Kidney tubule cell (primary cell): ENCODE data around the gene HMGCS2.

Experiments used
- DNase-seq: peaks from one replicate; pipeline ENCODE4 v3.0.0-alpha.2; 2018; ENCODE audit warnings: low spot score

The HMGCS2 gene

DNA sequence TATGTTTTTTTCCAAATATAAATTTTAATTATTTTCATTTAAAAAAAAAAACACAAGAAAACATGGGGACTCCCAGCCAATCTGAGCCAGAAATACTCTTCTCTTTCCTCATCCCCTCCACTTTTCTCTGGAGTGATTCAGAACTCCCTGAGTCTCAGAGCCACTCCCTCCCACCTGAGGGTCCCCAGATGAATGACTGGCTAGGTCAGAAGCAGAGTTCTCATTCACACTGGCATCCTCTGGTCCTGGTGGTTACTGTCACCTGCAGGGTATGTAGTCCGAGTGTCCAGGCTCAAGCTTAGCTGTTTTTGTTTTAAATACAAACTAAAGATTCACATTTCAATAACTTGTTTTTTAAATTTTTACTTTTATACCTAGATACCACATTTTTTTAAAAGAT is 6.3 kb downstream of the HMGCS2 start:
- no peak for DNase-seq

DNA sequence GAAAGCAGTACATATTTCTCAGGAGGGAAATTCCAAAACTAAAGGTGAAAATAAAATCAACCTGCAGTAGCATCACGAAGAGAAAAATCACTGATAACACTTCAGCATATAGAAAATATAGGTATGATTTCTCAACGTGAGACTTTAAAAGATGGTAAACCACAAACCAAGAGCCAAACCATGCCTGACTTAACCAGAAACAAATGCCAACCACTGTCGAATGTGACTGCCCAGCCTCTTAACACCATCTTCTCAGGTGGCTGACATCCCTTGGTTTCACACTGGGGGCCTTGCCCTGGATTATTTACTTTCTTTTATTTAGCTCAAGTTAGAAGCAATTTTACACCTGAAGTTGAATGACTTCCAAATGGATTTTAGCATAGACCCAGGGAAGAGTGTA is 10.1 kb downstream of the HMGCS2 start:
- no peak for DNase-seq

GRCh38 chr1:119752592-119752991 is 16.1 kb downstream of the HMGCS2 start:
- DNase-seq, result no peak

DNA sequence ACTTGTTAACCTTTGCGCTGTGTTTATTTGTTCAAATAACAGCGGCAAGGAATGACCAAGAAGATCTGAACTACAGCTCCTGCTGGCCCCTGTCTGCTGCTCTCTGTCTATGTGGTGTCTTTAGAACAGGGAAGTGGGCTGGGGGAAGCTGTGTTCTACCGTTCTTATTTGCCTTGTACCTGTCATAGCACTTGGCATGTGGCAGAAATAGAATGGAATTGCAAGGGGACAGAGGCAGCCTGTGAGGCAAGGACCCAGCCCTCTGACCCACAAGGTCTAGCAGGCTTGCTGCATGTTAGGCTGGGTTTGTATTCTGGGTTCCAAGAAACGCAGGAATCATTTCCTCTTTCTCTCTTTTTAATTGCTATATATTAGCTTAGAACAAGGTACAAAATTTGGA is 20.7 kb downstream of the HMGCS2 start:
- no peak for DNase-seq

DNA sequence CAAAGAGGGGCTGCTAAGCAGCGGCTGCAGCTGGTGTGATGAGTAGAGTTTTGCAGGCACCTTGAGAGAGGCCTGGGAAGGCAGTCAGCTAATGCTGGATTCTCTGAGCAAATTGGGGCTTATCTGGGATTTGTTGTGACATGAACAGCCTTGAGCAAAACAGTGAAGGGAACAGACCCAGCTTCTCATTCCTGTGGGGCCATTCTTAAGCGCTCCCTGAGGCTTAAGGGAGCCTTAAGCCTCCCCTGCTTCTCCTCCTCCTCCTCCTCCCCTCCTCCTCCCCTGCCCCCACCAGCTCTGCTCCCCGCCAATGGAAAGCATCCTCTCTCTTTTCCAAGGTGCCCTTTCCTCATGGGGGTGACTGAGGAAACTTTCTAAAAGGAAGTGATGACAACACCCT is 21.3 kb downstream of the HMGCS2 start:
- DNase-seq, result no peak

DNA sequence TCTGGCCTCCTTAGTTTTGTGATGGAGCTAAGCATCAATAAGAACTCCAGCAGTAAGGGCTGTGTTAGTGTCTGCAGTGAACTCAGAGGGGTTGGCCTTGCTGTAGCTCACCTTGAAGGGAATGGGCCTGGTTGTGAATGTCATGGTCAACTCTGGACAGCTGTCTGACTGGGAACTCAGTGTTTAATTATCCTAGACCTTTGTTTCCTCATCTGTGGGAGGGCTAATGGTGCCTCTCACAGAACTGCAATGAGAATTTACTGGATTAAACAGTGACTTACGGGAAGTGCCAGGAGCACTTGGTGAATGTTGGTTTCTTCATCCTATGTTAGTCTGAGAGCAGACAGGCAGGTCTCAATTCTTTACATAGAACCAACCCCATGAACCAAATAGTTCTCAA is 23.7 kb downstream of the HMGCS2 start:
- DNase-seq, result no peak

DNA sequence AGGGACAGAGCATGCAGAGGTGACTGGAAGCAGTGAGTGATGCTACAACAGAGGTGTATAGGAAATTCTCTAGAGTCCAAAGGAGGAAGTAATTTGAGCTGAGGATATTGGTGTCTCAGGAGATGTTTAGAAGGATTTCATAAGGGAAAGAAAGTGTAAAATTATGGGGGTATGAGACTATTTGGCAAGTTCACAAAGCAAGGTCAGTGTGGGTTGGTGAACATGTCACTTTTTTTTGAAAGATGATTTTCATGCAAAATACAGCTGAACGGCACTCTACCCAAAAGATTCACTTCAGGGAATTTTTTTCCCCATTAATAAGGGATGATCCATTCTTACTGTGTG is 24.1 kb downstream of the HMGCS2 start:
- DNase-seq, result no peak

DNA sequence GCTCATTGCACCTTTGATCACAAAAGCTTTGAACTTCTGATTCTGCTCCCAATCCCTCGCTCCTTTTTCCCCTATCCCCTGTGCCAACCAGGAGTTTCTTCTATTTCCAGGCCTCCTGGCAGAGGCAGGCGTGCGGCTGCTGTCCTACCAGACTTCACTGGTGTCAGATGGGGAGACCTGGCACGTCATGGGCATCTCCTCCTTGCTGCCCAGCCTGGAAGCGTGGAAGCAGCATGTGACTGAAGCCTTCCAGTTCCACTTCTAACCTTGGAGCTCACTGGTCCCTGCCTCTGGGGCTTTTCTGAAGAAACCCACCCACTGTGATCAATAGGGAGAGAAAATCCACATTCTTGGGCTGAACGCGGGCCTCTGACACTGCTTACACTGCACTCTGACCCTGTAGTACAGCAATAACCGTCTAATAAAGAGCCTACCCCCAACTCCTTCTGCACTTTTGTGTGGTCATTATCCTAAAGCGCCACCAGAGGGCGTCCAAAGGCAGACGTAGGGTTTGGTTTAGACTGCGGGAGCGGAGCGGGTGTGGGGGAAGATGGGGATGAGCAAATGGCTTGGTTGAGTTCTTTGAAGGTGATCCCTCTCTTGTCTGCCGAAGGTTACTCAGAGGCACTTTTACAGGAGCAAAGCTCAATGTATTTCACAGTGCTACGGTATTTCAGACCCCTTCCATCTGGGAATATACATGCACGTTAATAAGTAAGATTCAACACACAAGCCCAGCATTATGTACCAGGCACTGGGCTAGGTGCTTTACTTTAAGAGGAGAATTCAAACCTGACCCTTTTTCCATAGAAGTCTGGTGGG is 24.7 kb downstream of the HMGCS2 start:
- DNase-seq, result peak; percentile 77

DNA sequence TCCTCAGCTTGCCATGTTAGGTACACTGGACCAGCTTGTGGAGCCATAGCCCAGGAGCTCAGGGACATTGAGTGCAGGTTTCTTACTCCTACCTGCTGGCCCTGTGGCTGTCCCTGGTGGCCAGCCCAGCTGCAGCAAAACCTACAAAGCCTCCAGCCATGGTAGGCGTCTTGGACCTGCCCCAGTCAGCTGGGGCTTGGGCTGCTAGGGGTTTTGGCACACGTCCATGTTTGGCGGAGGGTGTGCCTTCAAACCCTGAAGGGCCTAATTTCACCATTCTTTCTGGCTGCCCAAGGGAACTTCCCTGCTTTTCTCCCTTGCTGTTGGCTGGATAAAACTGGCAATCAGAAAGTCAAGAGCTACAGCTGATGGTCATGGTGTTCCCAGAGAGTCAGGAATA is 25.4 kb downstream of the HMGCS2 start:
- no peak for DNase-seq

DNA sequence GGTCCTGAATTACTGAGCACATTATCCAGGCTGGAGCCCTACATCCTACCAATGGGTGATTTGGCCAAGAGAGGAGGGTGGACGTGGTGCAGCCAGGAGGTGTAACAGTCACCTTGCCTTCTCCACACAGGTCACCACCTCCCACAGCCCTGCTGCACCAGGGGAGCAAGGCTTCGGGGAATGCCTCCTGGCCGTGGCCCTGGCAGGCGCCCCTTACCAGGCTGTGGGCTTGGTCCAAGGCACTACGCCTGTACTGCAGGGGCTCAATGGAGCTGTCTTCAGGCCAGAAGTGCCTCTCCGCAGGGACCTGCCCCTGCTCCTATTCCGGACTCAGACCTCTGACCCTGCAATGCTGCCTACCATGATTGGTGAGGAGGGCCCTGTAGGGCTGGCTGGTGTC is 26.0 kb downstream of the HMGCS2 start:
- no peak for DNase-seq

GRCh38 chr1:119742202-119742601 is 26.5 kb downstream of the HMGCS2 start:
- peak; percentile 61 for DNase-seq

DNA sequence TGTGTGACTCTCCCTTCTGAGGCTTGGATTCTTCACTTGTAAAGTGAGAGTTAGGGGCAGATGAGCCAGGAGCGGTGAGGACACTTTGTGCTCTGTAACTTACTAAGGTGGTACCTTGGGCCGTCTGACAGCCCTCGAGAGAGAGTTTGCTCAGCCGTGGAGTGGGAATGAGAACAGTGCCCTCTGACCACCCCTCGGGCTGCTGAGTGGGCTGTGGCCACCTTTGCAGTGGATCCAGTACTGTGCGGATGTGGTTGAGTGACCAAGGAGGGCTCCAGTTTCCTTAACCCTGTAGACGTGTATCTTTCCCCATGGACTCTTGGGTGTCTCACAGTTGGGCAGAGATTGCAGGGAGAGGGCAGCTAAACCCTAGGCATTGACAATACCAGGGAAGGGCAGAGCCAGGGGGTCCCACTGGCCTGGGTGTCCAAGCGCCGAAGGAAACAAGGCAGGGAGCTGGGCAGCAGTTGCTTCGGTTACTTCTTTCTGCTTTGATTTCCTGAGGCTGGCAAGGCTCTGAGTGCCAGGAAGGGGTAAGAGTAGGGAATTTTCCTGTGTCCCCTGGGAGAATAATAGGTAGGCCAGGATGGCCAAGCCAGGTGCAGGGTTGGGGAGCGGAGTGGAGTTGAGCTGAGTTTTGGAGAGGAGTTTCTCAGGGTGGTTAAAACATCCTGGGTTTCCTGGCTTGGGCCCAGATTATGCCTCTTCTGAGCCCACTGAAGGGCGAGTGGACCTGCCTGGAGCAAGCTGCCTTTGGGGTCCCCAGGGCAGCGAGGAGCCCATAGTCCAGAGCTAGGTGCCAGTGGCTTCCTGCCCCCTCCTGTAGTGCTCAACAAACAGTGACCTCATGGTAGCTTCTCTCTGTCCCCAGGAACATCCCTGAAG is 27.6 kb downstream of the HMGCS2 start:
- DNase-seq, result no peak

GRCh38 chr1:119740261-119740660 is 28.4 kb downstream of the HMGCS2 start:
- DNase-seq, result no peak

DNA sequence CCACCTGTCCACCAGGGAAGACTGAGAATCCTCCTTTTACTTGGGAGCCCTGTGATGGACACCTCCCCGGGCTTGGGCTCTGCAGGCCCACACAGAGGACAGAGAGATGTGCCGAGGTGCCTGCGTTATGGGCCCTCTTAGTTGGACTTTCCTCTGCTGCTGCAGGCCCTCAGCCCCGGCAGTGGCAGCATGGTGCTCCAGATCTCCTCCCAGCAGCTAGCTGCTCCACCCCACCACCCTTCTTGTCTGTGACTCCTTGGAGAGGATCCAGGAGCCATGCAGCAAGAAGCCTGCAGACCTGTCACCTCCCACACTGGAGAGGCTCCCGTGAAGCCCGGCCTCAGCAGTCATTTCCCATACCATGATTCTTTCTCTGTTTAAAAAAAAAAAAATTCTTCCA is 29.6 kb downstream of the HMGCS2 start:
- no peak for DNase-seq

DNA sequence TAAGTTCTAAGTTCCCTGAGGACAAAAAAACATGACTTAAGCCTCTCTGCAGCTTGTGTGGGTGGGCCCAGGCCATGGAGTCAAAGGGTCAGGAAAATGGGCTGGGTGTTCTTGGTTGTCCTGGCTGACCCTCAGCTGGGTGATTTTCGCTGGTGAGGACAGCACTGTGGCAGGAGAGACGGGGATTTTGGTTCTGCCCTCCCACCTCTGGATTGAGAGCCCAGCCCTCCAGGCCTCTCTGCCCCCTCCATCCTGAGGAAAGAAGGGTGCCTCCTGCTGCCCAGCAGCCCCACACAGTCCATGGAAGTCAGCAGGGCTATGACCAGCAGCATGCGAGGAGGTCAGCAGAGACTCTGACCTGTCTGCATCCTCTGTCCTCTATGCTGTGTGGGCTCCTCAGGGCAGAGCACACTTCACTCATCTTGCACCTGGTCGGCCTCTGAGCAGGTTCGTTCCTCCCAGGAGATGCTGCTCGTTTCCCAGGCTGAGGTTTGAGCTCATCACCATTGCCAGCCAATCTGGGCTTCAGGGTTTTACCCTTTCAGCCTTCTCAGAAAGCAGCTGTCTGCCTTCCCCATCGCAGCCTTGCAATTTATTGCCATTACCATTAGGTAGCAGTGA is 30.5 kb downstream of the HMGCS2 start:
- DNase-seq, result no peak

- DNase-seq, result no peak
These were observed 31.5 kb downstream of the HMGCS2 start for GRCh38 chr1:119737040-119737682.

- DNase-seq, result no peak
These were observed 32.1 kb downstream of the HMGCS2 start for GRCh38 chr1:119736649-119737039.

GRCh38 chr1:119735217-119735616 is 33.5 kb downstream of the HMGCS2 start:
- DNase-seq, result no peak

- DNase-seq, result no peak
These were observed 35.0 kb downstream of the HMGCS2 start for GRCh38 chr1:119733754-119734153.

- DNase-seq, result peak; percentile 61
These were observed 36.1 kb downstream of the HMGCS2 start for GRCh38 chr1:119732465-119733168.

- DNase-seq, result peak; percentile 28
These were observed 36.8 kb downstream of the HMGCS2 start for GRCh38 chr1:119731741-119732430.
